ENCODE results near the gene SORCS1.

The SORCS1 gene

DNA sequence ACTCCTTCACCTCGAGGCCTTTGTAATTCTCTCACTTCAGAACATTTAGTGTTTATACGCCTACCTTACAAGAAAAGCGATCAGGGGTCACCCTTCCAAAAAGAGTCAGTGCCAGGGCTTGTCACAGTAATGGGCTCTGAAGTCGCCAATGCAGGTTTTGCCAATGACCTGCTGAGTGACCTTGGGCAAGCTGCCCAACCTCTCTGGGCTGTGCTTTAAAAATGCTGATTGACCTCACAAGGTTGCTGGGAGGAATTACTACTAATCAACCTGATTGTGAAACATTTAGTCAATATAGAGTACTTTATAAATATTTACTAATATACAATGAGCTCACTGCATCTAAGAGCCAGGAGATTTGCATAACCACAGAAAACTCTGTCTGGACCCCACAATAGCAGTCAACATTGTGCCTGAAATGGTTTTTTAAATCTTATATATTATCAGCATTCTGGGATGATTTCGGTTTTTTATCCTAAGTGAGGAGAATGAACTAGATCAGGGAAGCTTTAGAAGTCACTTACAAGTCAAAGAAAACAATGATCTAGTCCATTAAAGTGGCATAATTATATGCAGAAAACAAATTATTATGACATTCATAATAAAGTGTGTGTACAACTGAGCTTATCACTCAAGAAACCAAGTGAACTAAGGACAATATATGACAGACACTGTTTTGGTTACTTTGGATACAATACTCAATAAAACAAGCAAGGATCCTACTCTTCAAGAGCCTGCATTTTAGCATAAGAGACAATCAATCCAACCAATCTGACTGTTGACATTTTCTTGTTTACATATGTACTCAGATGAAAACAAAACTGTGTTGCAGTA is 290.5 kb downstream of the SORCS1 start:
- no peak for DNase-seq

DNA sequence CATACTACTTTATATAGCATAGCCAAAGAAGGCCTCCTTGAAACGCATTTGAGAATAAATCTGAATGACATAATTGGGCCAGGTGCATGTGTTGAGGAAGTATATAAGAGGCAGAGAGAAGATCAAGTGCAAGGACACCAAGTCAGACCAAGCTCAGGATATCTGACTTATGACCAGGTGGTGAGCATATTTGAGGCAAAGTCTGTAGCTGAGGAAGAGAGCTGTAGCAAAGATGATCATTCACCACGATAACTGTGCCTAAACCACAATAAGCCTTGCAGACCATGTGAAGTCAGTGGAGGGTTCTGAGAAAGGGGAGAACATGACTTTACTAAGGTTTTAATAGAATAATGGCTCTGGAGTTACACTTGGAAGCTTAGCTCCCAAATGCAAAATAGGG is 292.3 kb downstream of the SORCS1 start:
- no peak for DNase-seq

DNA sequence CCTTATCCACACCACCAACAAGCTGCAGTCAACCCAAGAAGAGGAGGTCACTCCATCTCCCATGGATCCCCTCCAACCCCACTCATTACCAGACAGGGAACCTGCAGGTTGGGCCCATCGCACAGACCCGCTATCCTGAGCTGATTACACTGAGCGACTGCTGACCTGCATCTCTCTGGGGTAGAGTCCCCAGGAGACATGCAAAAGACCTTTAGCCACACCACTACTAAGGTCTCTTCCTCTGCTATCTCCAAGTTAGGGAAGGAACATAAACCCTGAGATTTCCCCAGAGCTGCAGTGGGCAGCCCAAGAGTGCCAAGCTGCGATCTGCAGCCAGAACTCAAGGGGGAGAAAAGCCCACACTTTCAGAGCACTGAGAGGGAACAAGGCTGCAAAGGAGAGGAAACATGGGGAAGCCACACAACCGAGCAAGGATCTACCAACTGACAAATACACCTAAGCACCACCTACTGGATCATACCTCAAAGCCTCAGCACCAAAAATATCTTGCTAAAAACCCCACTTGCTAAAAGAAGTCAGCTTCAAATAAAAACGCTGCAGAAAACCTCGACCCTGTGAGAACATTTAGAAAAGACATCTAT is 298.2 kb downstream of the SORCS1 start:
- no peak for DNase-seq

DNA sequence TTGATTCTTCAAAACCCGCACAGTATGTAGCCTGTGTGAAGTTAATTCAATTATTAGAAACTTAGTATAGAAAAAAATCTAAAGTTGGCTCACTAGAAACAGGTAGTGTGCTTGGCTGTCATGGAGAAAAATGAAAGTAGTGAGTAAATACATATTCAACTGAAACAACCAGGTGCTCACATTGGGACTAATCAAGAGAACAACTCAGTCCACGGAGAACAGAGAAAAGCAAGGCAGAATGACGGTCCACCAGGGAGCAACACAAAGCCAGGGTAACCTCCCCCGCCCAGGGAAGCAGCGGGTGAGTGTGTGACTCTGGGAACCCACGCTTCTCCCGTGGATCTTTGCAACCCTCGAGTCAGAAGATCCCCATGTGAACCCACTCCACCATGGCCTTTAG is 300.5 kb downstream of the SORCS1 start:
- no peak for DNase-seq

- no peak for DNase-seq
Measured at GRCh38 chr10:106863549-106863948, 301.0 kb downstream of the SORCS1 start.

- DNase-seq, result no peak
Measured at GRCh38 chr10:106859892-106860652, 304.4 kb downstream of the SORCS1 start.

- DNase-seq, result no peak
Measured at GRCh38 chr10:106857728-106858127, 306.8 kb downstream of the SORCS1 start.

GRCh38 chr10:106857213-106857612 is 307.3 kb downstream of the SORCS1 start:
- DNase-seq, result no peak

- DNase-seq, result no peak
Measured at GRCh38 chr10:106836933-106837663, 327.4 kb downstream of the SORCS1 start.

GRCh38 chr10:106832846-106833245 is 331.7 kb downstream of the SORCS1 start:
- no peak for DNase-seq

DNA sequence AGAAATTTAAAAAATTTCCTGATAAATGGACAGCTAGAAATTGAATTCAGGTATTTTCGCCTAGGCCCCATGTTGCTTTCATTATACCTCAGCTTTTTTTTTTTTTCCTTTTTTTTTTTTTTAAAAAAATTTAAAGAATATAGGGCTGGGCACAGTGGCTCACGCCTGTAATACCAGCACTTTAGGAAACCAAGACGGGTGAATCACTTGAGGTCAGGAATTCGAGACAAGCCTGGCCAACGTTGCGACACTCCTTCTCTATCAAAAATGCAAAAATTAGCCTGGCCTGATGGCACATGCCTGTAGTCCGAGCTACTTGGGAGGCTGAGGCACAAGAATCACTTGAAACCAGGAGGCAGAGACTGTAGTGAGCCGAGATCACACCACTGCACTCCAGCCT is 334.0 kb downstream of the SORCS1 start:
- DNase-seq, result no peak

- DNase-seq, result no peak
Measured at GRCh38 chr10:106830006-106830405, 334.5 kb downstream of the SORCS1 start.

DNA sequence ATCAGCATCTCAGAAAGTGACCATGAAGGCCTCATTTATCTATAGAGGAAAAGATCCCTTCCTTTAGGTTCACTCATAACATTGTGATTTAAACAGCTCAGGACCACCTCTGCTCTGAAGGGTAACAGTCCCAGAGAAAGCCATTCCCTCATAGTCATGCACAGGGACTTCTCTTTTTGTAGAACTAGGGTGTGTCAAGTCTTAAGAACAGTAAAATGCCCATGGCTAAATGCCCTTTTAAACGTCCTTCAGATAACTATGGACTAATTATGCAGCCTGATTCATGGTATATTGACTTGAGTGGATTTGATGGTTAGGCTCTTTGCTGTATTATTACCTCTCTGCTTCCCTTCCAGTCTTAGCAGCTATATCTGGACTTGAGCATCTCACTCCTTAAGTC is 337.8 kb downstream of the SORCS1 start:
- no peak for DNase-seq

DNA sequence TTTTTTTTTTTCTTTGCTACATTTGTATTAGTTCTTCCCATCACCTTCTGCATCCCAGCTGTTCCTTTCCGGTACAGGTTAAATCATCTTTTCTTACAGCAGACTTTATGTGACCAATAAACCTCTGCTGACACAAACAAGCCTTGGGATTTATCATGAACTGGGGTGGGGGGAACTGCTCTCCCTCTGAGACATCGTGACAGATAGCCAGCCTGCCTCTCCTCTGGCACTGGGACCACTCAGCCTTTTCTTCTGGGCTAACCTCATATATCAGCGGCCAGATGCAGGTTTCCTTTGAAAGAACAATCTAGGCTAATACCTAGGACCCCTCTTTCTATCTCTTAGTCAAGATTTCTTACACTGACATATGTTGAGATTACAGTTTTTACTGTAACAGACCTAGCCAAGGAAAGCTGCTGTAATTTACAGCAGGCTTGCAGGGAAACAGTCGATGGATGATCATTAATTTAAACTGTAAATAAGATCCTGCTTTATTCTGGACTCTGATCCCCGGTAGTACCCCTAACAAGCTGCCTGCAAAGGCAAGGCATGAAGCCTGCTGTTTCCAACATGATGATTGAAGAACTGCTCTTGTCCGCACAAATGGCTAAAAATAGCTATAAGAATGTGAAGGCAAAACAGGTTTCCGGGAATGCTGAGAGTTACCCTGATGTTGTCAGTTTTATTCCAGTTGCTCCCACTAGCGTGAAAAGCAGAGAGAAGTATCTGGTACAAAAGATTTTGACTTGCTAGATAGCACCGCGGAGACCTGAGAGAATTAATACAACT is 338.7 kb downstream of the SORCS1 start:
- no peak for DNase-seq

GRCh38 chr10:106820579-106820978 is 343.9 kb downstream of the SORCS1 start:
- no peak for DNase-seq

GRCh38 chr10:106819490-106819889 is 345.0 kb downstream of the SORCS1 start:
- no peak for DNase-seq

- DNase-seq, result no peak
Measured at GRCh38 chr10:106816318-106817085, 348.0 kb downstream of the SORCS1 start.

DNA sequence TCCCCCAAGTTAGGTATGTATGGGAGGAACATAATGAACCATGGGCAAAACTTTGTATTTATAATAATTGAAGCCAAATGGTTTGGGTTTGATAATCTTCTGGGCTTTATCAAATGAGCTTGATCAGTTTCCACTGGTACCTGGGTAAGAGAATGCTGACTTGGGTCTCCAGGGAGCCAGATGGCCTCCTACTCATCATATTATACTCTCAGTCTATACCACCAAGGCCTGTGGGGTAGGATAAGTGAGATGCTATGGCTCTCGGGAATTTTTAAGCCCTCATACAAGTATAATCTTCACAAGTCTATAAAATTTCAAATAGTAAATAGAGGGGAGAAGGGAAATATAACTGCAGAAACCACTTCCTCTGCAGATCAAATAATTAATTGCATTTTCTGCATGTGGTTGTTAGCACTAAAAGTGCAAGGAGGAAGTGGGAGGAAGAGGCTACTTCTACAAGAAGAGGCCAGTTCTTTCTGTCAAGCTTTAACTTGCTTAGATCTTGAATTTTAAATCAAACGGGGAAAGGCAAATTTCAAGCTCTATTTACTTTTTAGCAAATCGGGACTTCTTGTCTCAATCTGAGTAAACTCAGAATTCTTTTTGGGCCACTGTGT is 349.0 kb downstream of the SORCS1 start:
- DNase-seq, result no peak

- no peak for DNase-seq
Measured at GRCh38 chr10:106804992-106805582, 359.4 kb downstream of the SORCS1 start.

GRCh38 chr10:106802949-106803348 is 361.6 kb downstream of the SORCS1 start:
- DNase-seq, result no peak

DNA sequence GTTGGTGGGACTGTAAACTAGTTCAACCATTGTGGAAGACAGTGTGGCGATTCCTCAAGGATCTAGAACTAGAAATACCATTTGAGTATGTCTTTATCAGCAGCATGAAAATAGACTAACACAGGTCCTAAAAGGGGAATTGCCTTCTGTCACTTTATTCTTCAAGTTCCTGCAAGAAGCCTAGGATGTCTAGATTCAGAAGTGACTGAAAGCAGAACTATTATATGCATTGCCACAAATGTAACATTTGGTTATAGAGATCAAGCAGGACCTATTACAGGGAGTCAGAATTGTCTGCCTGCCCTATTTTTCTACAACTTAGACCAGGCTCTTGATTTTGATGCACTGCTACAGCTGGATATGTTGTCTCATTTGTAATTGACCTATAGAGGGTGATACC is 364.7 kb downstream of the SORCS1 start:
- no peak for DNase-seq

All from activated CD4-positive, CD25-positive, alpha-beta regulatory T cell treated with anti-CD3 and anti-CD28 coated beads, Interleukin-2, amount 50 U/mL, for 72 hours (primary cell).